Activated T-cell treated with anti-CD3 and anti-CD28 coated beads for 1 hour (primary cell): ENCODE results near the gene LTK.
A peak's percentile ranks its signal among the peaks of the same experiment; 100 is the strongest.

Experiments
- DNase-seq: peaks from one replicate; pipeline ENCODE4 v3.0.0-alpha.2; 2020; ENCODE audit warnings: low read depth

LTK gene

GRCh38 chr15:41498657-41499056, 15.0 kb downstream of the LTK start:
- no peak for DNase-seq

- no peak for DNase-seq
These were observed 17.7 kb downstream of the LTK start for GRCh38 chr15:41495736-41496599.

GRCh38 chr15:41494922-41495735, 18.5 kb downstream of the LTK start:
- DNase-seq = no peak

GRCh38 chr15:41494190-41494921, 19.3 kb downstream of the LTK start:
- no peak for DNase-seq

- DNase-seq = no peak
These were observed 19.8 kb downstream of the LTK start for GRCh38 chr15:41493902-41494189.

- DNase-seq = peak; percentile 73
These were observed 20.3 kb downstream of the LTK start, which contains the start of gene ITPKA for GRCh38 chr15:41493205-41493901. Gene ITPKA, plus strand, starts transcription at chr15:41493874. Its CDS starts 54 bp downstream, at chr15:41493928.

- DNase-seq = no peak
These were observed 20.9 kb downstream of the LTK start for GRCh38 chr15:41492597-41493204.

- no peak for DNase-seq
These were observed 21.7 kb downstream of the LTK start for GRCh38 chr15:41491889-41492288.

GRCh38 chr15:41490355-41490754, 23.3 kb downstream of the LTK start:
- DNase-seq = no peak

- no peak for DNase-seq
These were observed 24.0 kb downstream of the LTK start for GRCh38 chr15:41489641-41490040.

- DNase-seq = no peak
These were observed 25.8 kb downstream of the LTK start for GRCh38 chr15:41487802-41488201.

GRCh38 chr15:41487381-41487780, 26.2 kb downstream of the LTK start:
- no peak for DNase-seq

- DNase-seq = no peak
These were observed 27.3 kb downstream of the LTK start for GRCh38 chr15:41486286-41486685.

GRCh38 chr15:41484937-41485625, 28.5 kb downstream of the LTK start:
- no peak for DNase-seq

GRCh38 chr15:41483519-41483918, 30.1 kb downstream of the LTK start:
- no peak for DNase-seq

- no peak for DNase-seq
These were observed 30.5 kb downstream of the LTK start for GRCh38 chr15:41483115-41483514.

- DNase-seq = no peak
These were observed 31.3 kb downstream of the LTK start for GRCh38 chr15:41482110-41482877.

- no peak for DNase-seq
These were observed 33.1 kb downstream of the LTK start for GRCh38 chr15:41480396-41481140.

- no peak for DNase-seq
These were observed 37.1 kb downstream of the LTK start for GRCh38 chr15:41476416-41477048.
